HL-60/S4 treated with phorbol 12-myristate 13-acetate at 8.2 ng/mL for 4 days and 3 days (cell line): ENCODE results near the gene ZNF277.
"Not testable (repeated sequence)": the region's sequence is repeated elsewhere in the genome, so short reads cannot be mapped to it uniquely, and the experiment has no call there.

Experiments
- in situ Hi-C: fragments of 300-500 bp; cut with MboI; formaldehyde crosslinking; loops from 2 replicates; pipeline ENCODE4 v1.15.0; 2022; ENCODE audit warnings: low sequenced_read_pairs

ZNF277 gene

GRCh38 chr7:112249967-112250366, 43.5 kb downstream of the ZNF277 start:
- in situ Hi-C loops, result not testable (repeated sequence)

GRCh38 chr7:112252141-112252540, 45.6 kb downstream of the ZNF277 start:
- in situ Hi-C loops, result no loop called here

- in situ Hi-C loops, result no loop called here
These were observed 46.2 kb downstream of the ZNF277 start for GRCh38 chr7:112252691-112253090.

GRCh38 chr7:112254156-112254555, 47.7 kb downstream of the ZNF277 start:
- in situ Hi-C loops, result no loop called here

- in situ Hi-C loops, result no loop called here
These were observed 48.4 kb downstream of the ZNF277 start for GRCh38 chr7:112254709-112255387.

GRCh38 chr7:112255388-112255720, 48.9 kb downstream of the ZNF277 start:
- in situ Hi-C loops, result no loop called here

GRCh38 chr7:112257073-112257472, 50.6 kb downstream of the ZNF277 start:
- in situ Hi-C loops, result no loop called here

- in situ Hi-C loops, result no loop called here
These were observed 54.4 kb downstream of the ZNF277 start for GRCh38 chr7:112260911-112261310.

- in situ Hi-C loops, result no loop called here
These were observed 55.5 kb downstream of the ZNF277 start for GRCh38 chr7:112262036-112262435.

GRCh38 chr7:112262855-112263487, 56.5 kb downstream of the ZNF277 start:
- in situ Hi-C loops, result no loop called here

GRCh38 chr7:112263519-112263918, 57.0 kb downstream of the ZNF277 start:
- in situ Hi-C loops, result no loop called here

- in situ Hi-C loops, result no loop called here
These were observed 59.6 kb downstream of the ZNF277 start for GRCh38 chr7:112266141-112266540.

- in situ Hi-C loops, result no loop called here
These were observed 60.2 kb downstream of the ZNF277 start for GRCh38 chr7:112266595-112267270.

GRCh38 chr7:112267944-112268691, 61.6 kb downstream of the ZNF277 start:
- in situ Hi-C loops, result no loop called here

GRCh38 chr7:112271162-112271561, 64.7 kb downstream of the ZNF277 start:
- in situ Hi-C loops, result no loop called here

- in situ Hi-C loops, result no loop called here
These were observed 66.5 kb downstream of the ZNF277 start for GRCh38 chr7:112272921-112273561.

GRCh38 chr7:112279042-112279441, 72.5 kb downstream of the ZNF277 start:
- in situ Hi-C loops, result no loop called here

- in situ Hi-C loops, result no loop called here
These were observed 73.8 kb downstream of the ZNF277 start for GRCh38 chr7:112280267-112280666.

GRCh38 chr7:112282476-112283188, 76.1 kb downstream of the ZNF277 start:
- in situ Hi-C loops, result no loop called here

GRCh38 chr7:112283382-112283910, 77.0 kb downstream of the ZNF277 start:
- in situ Hi-C loops, result no loop called here
